ENCODE results near the gene GJC2. TPM values are rescaled to one million over a fixed set of nuclear protein-coding genes. Genes with fewer than 3 reads are reported as not detected.

Gene GJC2
- total and polyA plus RNA-seq, 10 of the 15 experiments (the other 5 are each of a cell fraction or from before 2014, with no cell fraction given): 0.04 to 0.44 (median 0.07) TPM; not detected in 4

- peak; percentile 58 to 89 for TF ChIP-seq SRF (IDR thresholded peaks at IDR 0.05; ENCODE audit: low read depth in 2 of 2, low read length in 2 of 2)
- peak; percentile 88 for TF ChIP-seq NKRF (conservative IDR thresholded peaks at IDR 0.05)
- TF ChIP-seq LARP7 (IDR thresholded peaks at IDR 0.05): peak; percentile 68
- TF ChIP-seq NRF1 (conservative IDR thresholded peaks at IDR 0.05; ENCODE audit: low read depth, low read length): peak; percentile 99
- no peak for TF ChIP-seq ZBTB11 (CRISPR knock-in tag; IDR thresholded peaks at IDR 0.05)
- TF ChIP-seq IKZF1 (conservative IDR thresholded peaks at IDR 0.05): peak; percentile 98
- no peak for TF ChIP-seq HDGF (IDR thresholded peaks at IDR 0.05)
- peak; percentile 92 for TF ChIP-seq GATAD2B (conservative IDR thresholded peaks at IDR 0.05; ENCODE audit: low read depth)
- TF ChIP-seq NBN (IDR thresholded peaks at IDR 0.05): peak; percentile 95
- no peak for TF ChIP-seq ZNF217 (IDR thresholded peaks at IDR 0.05)
- TF ChIP-seq SIN3A (IDR thresholded peaks at IDR 0.05; ENCODE audit: low read depth, low read length): peak; percentile 79; the same call in 1 of the 2 replicates
- 0 out of 2 replicates have a peak, but pooled peaks have one; percentile 65 for TF ChIP-seq TARDBP (IDR thresholded peaks at IDR 0.05; ENCODE audit: borderline replicate concordance)
- peak; percentile 71 for TF ChIP-seq SP1 (IDR thresholded peaks at IDR 0.05; ENCODE audit: low read depth, low read length)
- peak; percentile 54; the same call in 1 of the 2 replicates for TF ChIP-seq RELB (IDR thresholded peaks at IDR 0.05; ENCODE audit: low read depth)
- no peak for TF ChIP-seq ZNF384 (IDR thresholded peaks at IDR 0.05; ENCODE audit: borderline replicate concordance, low read depth, low read length)
- TF ChIP-seq NFYA (IDR thresholded peaks at IDR 0.05; ENCODE audit: borderline replicate concordance, low read depth, low read length): no peak
- TF ChIP-seq PKNOX1 (IDR thresholded peaks at IDR 0.05): peak; percentile 48; the same call in 1 of the 2 replicates
Observed at GRCh38 chr1:228102791-228103620, 46.7 kb upstream of the GJC2 start, which contains the start of gene C1orf35 (continued).
